IPS DF 4.7 (cell line): ENCODE measurements around the gene RASGRF2.

Experiments used
- DNase-seq: peaks from one replicate; pipeline ENCODE4 v3.0.0-alpha.2; 2013; ENCODE audit warnings: low spot score; ENCODE audit errors: extremely low read depth

Gene RASGRF2

DNA sequence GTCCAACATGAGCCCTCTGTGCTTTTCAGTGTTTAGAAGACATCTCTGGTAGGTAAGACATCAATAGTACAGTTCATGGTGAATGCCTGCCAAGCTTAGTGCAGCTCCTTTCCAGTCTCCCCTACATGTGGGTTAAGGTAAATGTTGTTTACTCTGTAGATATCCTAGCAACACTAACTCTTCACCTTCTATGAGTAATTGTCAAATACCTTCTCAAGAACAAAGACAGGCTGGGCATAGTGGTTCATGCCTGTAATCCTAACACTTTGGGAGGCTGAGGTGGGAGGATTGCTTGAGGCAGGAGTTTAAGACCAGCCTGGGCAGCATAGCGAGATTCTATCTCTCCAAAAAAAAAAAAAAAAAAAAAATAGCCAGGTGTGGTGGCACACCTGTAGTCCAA is 18.7 kb upstream of the RASGRF2 start:
- no peak for DNase-seq

DNA sequence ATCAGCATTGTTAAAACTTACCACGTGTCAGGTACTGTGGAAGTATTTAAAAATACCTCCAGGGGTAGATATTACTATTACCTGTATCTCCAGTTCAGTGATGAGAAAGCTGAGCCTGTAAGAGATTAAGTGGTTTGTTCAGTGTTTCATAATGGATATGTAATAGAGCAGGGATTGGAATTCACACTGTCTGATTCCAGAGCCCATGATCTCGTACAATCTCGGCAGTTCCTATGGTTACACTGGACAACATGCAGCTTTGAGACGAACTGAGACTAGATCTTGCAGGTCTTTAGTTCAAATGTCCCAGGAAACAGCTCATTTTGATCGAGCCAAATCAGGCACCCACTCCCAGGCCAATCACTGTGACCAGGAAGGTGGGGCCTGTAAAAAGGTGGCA is 8.8 kb upstream of the RASGRF2 start:
- DNase-seq, result no peak

DNA sequence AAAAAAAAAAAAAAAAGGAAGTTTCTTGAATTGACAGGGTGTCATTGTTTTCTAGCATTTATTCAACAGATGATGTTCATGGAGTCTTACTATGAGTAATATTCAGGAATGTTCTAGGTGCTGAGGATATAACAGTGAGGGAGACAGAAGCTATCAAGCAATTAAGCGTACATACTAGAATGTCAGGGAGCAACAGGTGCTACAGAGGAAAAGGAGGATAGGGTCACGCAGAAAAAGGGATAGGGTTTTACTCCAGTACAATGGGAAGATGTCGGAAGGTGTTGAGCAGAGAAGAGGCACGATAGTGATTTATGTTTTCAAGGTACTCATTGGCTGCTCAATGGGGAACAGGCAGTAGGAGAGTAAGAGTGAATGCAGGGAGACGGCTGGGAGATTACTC is 6.6 kb upstream of the RASGRF2 start:
- DNase-seq, result no peak

DNA sequence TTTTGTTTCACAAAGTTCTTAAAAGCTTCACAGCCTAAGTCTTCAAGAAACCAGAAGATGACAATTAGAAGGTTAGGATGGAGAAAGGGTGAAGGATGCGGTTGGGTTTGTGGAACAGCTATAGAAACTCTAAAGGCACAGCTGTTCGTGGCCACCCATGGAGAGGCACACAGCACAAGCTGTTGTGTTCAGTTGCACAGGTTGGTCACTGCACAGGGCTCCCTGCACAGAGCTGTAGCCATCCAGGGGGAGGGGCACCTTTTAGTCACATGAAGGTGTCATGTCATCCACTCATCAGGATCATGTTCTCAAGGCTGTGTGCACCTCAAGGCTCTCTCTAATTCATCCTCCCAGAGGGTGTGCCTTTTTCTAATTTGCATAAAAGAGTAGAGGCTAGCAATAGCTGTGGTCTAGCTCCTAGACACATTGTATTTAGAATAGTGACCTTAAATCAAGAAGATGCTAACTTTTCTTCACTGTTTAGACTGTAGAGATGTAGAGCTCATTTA is 5.0 kb upstream of the RASGRF2 start:
- DNase-seq, result no peak

DNA sequence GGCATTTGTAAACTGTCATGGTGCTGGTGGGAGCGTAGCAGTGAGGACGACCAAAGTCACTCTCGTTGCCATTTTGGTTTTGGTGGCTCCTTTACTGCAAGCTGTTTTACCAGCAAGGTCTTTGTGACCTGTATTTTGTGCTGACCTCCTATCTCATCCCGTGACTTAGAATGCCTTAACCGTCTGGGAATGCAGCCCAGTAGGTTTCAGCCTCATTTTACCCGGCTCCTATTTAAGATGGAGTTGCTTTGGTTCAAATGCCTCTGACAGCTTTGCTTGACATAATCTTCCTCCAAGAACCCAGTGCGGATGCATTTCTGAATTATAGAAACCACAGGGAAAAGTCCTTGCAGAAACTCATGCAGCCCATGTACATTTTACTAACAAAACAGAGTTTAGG is 3.9 kb upstream of the RASGRF2 start:
- no peak for DNase-seq

DNA sequence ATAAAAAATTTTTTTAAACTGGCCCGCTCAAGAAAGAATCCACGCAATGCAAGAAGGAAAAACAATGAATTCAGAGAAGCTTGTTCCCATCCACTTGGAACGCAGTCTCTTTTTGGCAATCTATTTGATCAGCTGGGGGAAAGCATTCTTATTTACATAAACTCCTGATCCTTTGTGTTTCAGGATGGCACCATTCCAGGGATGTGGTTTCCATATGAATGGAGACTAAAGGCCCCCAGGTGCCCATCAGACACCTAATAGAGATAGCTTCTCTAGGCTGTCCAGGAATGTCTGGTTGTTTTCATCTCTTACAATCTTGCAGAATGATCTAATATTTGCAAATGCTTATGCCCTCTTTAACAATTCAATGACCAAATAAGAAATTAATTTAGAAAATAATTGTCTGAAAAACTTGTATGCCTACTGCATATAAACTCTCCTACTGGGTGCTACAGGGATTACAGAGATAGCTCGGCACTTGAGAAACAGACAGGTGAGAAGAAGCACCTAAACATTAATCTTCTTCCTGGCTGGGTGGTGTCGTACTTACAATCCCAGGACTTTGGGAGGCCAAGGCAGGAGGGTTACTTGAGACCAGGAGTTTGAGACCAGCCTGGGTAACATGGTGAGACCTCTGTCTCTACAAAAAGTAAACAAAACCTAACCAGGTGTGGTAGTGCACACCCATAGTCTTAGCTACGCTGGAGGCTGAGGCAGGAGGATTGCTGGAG is 3.0 kb upstream of the RASGRF2 start:
- no peak for DNase-seq

DNA sequence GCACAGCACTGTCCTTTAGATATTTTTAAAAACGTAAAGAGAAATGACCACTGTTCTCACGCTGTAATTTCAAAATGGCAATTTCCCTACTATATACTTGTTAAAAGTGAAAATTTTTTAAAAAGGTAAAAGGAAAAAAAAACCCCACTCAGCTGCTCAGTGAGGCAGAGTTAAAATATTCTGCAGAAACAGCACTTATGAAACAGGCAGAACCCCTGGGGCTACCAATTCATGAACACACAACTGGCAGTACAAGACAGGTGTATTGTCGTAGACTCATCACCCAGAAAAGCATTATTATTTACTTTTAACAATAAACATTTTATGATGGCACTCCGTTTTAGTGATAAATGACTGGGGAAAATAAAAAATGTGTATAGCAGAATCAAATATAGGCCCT is 1.5 kb upstream of the RASGRF2 start:
- no peak for DNase-seq

DNA sequence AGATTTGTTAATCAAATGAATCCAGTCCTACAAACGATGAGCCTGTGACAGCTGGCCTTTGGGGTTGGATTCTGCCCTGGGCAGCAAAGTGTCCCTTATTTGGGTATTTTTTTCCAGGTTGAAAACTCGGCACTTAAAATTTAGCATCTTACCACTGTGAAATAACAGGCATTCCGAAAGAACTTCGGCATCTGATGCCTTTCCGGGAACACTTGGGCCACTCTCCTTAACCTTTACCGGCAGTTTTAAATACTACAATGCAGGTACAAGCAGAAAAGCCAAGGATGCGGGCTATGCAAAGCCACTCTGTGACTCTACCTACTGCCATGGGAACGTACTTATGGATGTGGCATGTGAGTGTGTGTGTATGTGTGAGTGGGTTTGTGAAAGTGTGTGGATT is 1.0 kb upstream of the RASGRF2 start:
- DNase-seq, result no peak

DNA sequence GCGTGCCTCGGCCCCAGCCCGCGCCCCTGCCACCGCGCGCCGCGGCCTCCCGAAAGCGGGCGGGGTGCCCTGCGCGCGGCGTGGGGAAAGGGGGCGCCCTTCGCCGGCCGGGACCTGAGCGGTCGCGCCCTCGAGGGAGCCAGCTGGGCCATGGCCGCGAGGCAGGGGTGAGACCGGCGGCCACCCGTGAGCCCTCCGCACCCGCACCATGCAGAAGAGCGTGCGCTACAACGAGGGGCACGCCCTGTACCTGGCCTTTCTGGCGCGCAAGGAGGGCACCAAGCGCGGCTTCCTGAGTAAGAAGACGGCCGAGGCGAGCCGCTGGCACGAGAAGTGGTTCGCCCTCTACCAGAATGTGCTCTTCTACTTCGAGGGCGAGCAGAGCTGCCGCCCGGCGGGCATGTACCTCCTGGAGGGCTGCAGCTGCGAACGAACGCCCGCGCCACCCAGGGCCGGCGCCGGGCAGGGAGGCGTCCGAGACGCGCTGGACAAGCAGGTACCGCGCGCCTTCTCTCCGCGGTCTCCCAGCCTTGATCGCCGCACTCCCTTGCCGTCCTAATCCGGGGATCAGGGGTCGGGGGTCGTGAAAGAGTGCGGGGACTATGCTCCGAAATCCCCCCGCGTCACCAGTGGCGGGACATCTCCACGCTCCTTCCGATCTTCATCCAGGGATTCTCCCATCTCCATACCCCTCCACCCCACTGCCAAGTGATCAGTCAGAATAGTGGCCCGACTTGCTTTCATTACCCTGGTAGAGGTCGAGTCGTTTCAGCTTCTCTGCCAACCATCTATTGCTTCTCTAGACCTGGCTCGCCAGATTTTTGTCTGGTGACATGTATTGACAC is 590 bp downstream of the RASGRF2 start:
- no peak for DNase-seq

DNA sequence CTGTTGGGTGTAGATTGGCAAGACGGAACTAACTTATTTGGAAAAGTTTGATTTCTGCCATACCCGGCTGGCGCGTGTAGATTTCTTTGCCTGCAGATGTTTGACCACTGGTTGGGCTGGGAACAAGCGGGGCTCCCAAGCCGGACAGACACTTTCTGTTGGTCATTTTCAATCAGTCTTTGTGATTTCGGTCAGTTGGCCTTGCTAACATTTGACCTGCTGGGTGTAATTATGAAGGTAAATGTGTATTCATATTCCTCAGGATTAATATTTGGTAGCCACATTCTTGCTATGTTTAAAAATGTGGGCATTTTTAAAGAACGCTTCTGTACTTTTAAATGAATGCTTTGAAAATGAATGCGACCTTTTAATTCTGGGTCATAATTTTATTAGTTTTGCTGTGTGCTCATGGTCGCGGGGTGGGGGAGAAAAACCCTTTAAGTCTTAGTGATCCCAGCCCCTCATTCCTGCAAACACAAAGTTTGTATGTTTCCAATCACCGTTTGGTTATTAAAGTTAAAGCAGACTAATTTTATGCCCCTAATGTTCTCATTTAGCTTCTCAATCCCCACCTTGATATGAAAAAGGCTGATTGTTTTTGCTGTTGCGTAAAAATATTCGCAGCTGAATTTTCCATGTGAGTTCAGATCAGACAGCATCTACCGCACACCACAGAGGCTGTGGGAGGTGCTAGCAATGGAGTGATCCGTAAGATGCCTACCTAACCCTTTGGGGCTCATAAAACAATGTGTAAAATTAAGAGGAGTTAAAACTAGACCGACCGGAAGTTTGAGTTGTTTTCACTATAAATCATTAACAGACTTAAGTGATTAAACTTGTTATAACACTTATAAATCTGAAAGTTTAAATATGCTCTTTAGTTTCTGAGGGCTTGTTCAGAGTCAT is 1.5 kb downstream of the RASGRF2 start:
- no peak for DNase-seq

DNA sequence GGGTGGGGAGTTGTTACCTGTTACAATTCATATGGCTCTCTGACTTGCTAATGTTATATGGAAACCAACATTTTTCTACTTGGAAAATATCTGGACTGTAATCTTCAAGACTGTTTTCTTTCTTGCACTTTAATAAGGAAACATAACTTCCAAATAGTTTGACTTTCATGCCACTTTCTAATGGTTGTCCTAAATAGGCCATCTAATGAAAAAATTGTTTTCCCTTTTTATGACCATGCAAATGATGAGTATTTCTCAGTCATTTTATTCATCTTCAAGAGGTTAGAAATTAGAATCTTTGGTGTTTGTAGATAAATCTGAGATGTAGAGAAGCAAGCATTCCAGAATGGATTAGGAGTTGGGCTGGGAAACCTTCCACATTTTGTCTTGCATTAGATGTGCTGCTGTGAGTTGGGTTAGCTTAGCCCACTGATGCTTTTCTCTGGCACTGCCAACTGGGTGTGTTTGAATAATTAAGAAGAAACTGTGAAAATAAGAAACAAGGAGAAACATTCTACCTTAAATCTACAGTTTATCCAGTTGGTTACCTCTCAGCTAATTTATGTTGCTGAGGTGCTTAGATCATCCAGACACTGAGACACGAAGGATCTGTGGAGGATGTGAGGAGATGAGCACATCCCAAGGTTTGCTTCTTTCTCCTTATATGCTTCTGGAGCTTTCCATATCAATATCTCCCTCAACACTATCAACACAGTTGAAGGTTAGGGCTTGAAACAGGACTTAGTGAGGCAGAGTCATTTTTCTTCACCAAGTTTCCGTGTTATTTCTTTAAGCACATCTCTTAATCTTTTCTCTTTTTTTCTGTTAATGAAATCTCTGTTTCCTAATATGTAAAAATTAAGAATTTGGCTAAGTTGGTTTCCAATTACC is 2.7 kb downstream of the RASGRF2 start:
- no peak for DNase-seq

DNA sequence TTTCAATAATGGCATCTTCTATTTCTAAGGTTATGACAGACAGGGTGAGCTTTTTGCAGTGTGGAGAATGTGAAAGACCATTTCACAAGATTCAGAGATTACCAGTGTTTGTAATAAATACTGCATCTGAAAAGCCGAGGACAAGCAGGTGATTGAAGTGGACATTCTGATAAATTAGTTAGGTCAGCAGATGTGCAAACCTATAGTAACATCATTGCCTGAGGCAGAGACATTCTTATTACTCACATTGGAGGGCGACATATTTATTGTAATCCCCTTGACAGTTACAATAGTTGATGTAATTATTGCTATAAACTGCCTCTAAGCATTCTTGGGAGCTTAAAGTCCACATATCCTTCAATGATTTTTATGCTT is 3.3 kb downstream of the RASGRF2 start:
- DNase-seq, result no peak

DNA sequence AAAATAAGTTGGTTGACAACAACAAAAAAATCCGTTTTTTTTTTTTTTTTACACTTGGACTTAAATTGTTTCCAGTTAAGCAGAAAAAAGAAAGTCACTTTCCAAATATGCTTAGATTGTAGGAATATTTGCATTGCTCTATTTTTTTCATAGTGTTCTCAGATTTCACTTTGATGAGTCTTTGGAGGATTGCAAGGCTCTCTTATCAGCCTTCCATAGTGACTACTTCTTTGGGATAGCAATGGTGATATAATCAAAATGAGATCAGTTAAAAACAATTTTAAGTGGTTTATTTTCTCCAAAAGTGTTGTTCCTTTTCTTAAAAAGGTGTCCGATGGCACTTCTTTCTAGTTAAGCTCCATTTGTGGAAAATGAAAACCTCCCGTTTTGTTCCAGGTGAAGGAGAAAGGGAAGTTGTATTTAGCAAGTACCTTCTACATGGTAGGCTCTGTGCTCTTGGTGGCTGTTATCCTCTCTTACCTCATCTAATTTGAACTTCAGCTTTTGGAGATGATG is 3.9 kb downstream of the RASGRF2 start:
- no peak for DNase-seq

DNA sequence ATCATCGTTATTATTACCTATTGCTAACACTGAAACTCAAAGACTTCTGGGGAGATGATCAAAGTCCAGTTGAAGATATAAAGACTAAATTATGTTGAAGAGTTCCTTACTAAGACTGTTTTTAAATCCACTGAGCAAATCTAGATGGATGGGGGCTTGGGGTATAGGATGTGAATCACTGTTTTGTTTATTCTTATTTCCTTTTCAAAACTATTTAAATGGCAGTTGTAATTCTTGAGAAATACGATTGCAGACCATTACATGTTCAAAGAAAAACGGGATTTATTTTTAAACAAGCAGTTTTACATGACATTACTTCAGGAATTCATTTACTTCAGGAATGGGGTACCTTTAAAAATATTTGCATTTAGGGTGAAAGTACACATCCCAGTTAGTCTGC is 4.3 kb downstream of the RASGRF2 start:
- DNase-seq, result no peak

DNA sequence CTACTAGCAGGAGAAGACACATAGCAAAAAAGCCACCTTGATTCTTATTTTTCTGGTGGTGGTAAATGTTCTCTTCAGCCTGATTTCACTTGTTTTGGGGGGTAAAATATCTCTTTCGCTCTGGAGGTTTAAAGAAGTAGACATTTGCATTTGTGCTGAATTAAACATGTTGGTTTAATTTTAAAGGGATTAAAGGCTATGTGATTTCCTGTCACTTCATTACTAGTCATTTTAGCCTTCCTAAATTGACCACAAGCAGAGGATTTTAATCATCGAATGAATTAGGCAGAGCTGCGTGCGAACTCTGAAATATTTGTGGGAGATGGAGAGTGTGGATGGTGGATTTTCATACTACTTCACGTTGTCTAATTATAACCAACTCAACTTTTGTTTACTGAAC is 4.8 kb downstream of the RASGRF2 start:
- no peak for DNase-seq

DNA sequence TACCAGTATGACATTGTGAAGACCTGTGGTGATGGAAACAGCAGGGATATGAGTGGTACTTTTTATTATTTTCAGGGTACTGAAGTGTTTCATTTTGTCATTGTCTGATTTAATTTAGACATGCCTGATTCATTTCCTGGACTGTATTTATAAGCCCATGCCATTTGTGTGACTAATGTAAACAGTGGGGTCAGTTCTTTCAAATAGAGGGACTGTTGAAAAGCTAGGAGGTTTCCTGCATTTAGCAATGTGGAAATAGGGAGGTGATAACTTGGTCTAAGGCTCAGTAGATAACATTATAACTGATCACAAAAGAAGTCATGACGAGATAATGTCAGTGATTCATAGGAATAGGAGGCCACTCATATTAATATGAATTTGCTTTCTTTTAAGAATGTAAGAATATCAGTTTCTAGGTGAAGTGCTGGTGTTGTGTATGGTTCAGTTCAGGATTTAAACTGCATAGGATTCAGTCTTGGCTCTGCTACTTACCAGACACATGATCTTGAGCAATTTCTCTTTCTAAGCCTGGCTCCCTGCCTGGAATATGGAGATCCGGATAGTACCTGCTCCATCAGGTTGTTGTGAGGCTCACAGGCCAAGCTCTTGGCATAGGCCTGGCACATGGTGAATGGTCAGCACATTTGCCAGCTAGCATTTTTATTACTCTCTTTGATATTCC is 7.5 kb downstream of the RASGRF2 start:
- no peak for DNase-seq

DNA sequence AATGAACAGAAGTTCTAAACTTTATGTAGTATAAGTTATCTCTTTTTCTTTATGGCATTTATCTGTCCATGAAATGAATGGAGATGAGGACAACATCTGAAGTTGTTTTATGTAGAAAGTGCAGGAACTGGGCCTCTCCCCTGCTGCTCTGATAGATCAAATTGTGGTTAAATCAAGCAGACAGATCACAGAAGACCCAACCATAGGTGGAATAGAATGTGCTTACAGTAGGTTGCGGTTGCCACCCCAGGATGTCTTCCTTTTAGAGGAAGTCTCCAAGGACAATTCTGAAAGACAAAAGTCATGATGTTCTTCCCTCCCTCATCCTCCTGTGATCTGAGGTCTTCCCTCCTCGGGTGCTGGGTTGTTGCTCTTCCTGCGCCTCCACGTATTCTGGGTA is 12.9 kb downstream of the RASGRF2 start:
- no peak for DNase-seq

DNA sequence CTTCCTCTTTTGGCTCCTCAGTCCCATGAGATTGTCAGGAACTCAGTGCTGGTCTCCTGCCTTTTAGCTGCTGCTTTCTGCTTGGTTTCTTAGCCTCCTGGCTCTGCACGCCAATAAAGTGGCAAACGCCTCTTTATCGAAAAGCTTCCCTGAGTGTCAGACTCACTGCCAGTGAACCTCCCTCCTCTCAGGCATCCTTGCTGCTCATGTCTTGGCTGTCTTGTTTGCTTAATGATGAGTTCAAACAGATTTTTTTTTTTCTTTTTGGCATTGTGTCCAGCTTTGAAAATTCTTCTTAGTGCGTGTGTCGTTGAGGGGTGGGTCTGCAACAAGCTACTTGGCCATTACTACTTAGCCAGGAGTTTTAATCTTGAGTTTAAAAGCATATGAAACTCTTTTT is 14.9 kb downstream of the RASGRF2 start:
- no peak for DNase-seq

DNA sequence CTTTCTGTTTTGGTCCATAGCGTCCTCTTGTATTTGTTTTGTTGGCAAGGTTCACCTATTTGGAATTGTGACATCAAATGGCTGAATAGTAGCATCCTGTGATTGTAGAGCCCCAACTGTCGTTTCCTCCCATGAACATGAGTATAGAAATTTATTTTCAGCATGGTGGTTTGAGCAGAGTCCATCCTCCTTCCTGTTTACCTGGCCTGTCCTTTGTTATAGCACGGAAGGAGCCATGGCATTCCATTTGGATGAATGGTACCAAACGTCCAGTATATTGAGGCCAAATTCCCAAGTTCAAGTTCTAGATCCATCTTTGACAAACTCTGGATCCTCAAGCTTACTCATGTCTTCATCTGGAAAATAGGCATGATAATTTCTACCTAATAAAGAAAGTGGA is 16.8 kb downstream of the RASGRF2 start:
- DNase-seq, result no peak

DNA sequence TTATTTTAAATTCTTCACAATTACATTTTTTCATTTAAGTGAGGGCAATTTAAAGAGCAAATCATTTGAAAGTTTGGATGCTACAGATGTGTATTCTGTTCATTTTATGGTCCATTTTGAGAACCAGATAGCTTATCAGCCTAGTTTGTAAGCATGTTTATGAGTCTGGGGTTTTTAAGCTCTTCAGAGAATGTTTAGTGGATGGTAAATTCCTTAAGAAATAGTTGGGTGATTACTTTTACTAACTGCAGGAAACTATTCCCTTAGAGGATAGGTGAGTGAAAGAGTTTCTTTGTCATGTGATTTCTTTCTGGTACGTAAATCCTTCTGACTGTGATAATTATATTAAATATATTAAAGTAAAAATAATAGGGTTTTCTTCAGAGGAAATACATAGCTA is 17.6 kb downstream of the RASGRF2 start:
- DNase-seq, result no peak
